H1 (cell line): ENCODE results near the gene RPS6KB2. TPM values are rescaled to one million over a fixed set of nuclear protein-coding genes. Genes with fewer than 3 reads are reported as not detected.

Experiments used
- CTCF ChIA-PET: fragments of 300-600 bp; sonication (Branson Sonifier 250); formaldehyde crosslinking; loops from one replicate; lab custom pipeline; 2021; ENCODE audit not compliant: partially characterized antibody; lab: Charles Lee
- POLR2A ChIA-PET: fragments of 300-600 bp; sonication (Branson Sonifier 250); formaldehyde crosslinking; loops from one replicate; lab custom pipeline; 2021; ENCODE audit warnings: inconsistent platforms; ENCODE audit not compliant: partially characterized antibody; lab: Charles Lee
- DNase-seq, 2 experiments: peaks; one replicate each; pipeline versions ENCODE4 v3.0.0 to v3.0.0-alpha.2; 2010 to 2022; ENCODE audit warnings: low spot score in 2 of 2, low read depth in 1 of 2, mixed read lengths in 1 of 2
- FAIRE-seq: peaks from 2 replicates; lab custom pipeline; 2011; peaks lifted over from hg19 to GRCh38; lab: Jason Lieb, UNC
- H2AFZ ChIP-seq: 2 replicates; pipeline ENCODE4 v1.8.1; 2012; ENCODE audit warnings: low read length, inconsistent platforms
- H2AK5ac ChIP-seq: 2 replicates; pipeline ENCODE4 v1.6.1; 2013; ENCODE audit warnings: low read depth, low read length
- H2BK120ac ChIP-seq: replicated peaks from 2 replicates; pipeline ENCODE3; 2013; ENCODE audit warnings: low read depth, low read length, inconsistent platforms
- H2BK12ac ChIP-seq: 2 replicates; pipeline ENCODE4 v1.6.1; 2013; ENCODE audit warnings: low read depth, low read length
- H2BK15ac ChIP-seq: 2 replicates; pipeline ENCODE4 v1.6.1; 2013; ENCODE audit warnings: low read length
- H2BK20ac ChIP-seq: 2 replicates; pipeline ENCODE4 v1.6.1; 2013; ENCODE audit warnings: low read length
- H2BK5ac ChIP-seq: 2 replicates; pipeline ENCODE4 v1.6.1; 2013; ENCODE audit warnings: low read depth, low read length
- H3K14ac ChIP-seq: 2 replicates; pipeline ENCODE4 v1.6.1; 2013; ENCODE audit warnings: inconsistent platforms; ENCODE audit not compliant: insufficient read length
- H3K18ac ChIP-seq: 2 replicates; pipeline ENCODE4 v1.6.1; 2013; ENCODE audit warnings: low read length; ENCODE audit errors: extremely low read depth
- H3K23ac ChIP-seq: 2 replicates; pipeline ENCODE4 v1.6.1; 2013; ENCODE audit warnings: inconsistent platforms; ENCODE audit not compliant: insufficient read length
- H3K23me2 ChIP-seq: 2 replicates; pipeline ENCODE4 v1.6.1; 2013; ENCODE audit warnings: low read depth, low read length
- H3K27ac ChIP-seq: 2 replicates; pipeline ENCODE4 v1.6.1; 2011; ENCODE audit warnings: low read depth, low read length, inconsistent platforms
- H3K27me3 ChIP-seq, 4 experiments: replicated peaks in 1 of 4; 1 replicate in 1 of 4; 2 replicates in 3 of 4; pipeline versions ENCODE4 v1.6.1 to v1.8.1; 2011 to 2013; ENCODE audit warnings: low read length in 3 of 4, mild to moderate bottlenecking in 3 of 4, inconsistent platforms in 2 of 4, mixed read lengths in 2 of 4, moderate library complexity in 1 of 4; ENCODE audit not compliant: control insufficient read depth in 3 of 4, insufficient read depth in 3 of 4; ENCODE audit errors: extremely low read depth in 1 of 4
- H3K36me3 ChIP-seq, 4 experiments: 2 replicates each; pipeline versions ENCODE4 v1.6.1 to v1.8.1; 2011 to 2013; ENCODE audit warnings: mild to moderate bottlenecking in 4 of 4, low read length in 3 of 4, moderate library complexity in 2 of 4, control low read depth in 1 of 4, inconsistent platforms in 1 of 4; ENCODE audit not compliant: insufficient read depth in 4 of 4, control insufficient read depth in 2 of 4
- H3K4ac ChIP-seq: replicated peaks from 2 replicates; pipeline ENCODE3; 2013; ENCODE audit warnings: low read length, low read depth, mixed read lengths, inconsistent platforms; ENCODE audit not compliant: insufficient read length
- H3K4me1 ChIP-seq, 4 experiments: replicated peaks in 1 of 4; 1 replicate in 1 of 4; 2 replicates in 3 of 4; pipeline versions ENCODE4 v1.6.1 to v1.8.1; 2011 to 2013; ENCODE audit warnings: low read length in 3 of 4, inconsistent platforms in 2 of 4, mixed read lengths in 1 of 4; ENCODE audit not compliant: insufficient read depth in 4 of 4, control insufficient read depth in 3 of 4
- H3K4me2 ChIP-seq, 2 experiments: 2 replicates each; pipeline versions ENCODE4 v1.6.1 to v1.8.1; 2011 to 2013; ENCODE audit warnings: low read depth in 2 of 2, low read length in 2 of 2, control low read depth in 1 of 2, inconsistent platforms in 1 of 2, mild to moderate bottlenecking in 1 of 2; ENCODE audit not compliant: insufficient read depth in 1 of 2
- H3K4me3 ChIP-seq, 4 experiments: fragments of 200-600, 300-600 bp in 1 of 4; sonication (generic), shearing (Covaris generic), sonication (Bioruptor Twin) in 1 of 4; 2 replicates each; pipeline versions ENCODE4 v1.5.1 to v1.8.1; 2011 to 2016; ENCODE audit warnings: low read length in 4 of 4, low read depth in 3 of 4, control low read depth in 2 of 4, inconsistent platforms in 2 of 4, mild to moderate bottlenecking in 2 of 4, mixed read lengths in 1 of 4, moderate library complexity in 1 of 4; ENCODE audit not compliant: insufficient read depth in 2 of 4; ENCODE audit errors: extremely low read depth in 1 of 4
- H3K56ac ChIP-seq: replicated peaks from 2 replicates; pipeline ENCODE3; 2013; ENCODE audit warnings: low read depth, mild to moderate bottlenecking, mixed read lengths, low read length, inconsistent platforms; ENCODE audit not compliant: insufficient read length
- H3K79me1 ChIP-seq: 2 replicates; pipeline ENCODE4 v1.6.1; 2013; ENCODE audit warnings: low read depth, low read length, control low read depth
- H3K79me2 ChIP-seq, 2 experiments: 2 replicates each; pipeline versions ENCODE4 v1.6.1 to v1.8.1; 2012 to 2013; ENCODE audit warnings: low read length in 2 of 2, mild to moderate bottlenecking in 2 of 2, inconsistent platforms in 1 of 2; ENCODE audit not compliant: insufficient read depth in 2 of 2, control insufficient read depth in 1 of 2
- H3K9ac ChIP-seq, 4 experiments: replicated peaks in 1 of 4; 1 replicate in 1 of 4; 2 replicates in 3 of 4; pipeline versions ENCODE4 v1.6.1 to v1.8.1; 2011 to 2013; ENCODE audit warnings: low read depth in 3 of 4, low read length in 3 of 4, control low read depth in 2 of 4, mild to moderate bottlenecking in 2 of 4, moderate library complexity in 2 of 4, inconsistent platforms in 1 of 4; ENCODE audit errors: extremely low read depth in 1 of 4
- H3K9me3 ChIP-seq, 2 experiments: 2 replicates each; pipeline versions ENCODE4 v1.6.1 to v1.8.1; 2012 to 2013; ENCODE audit warnings: mild to moderate bottlenecking in 2 of 2, moderate library complexity in 2 of 2, control low read depth in 1 of 2, inconsistent platforms in 1 of 2, low read depth in 1 of 2, low read length in 1 of 2, mixed read lengths in 1 of 2; ENCODE audit not compliant: insufficient read depth in 2 of 2
- H4K20me1 ChIP-seq, 2 experiments: replicated peaks in 1 of 2; 2 replicates each; pipeline versions ENCODE3 to v1.8.1; 2011 to 2013; ENCODE audit warnings: inconsistent platforms in 2 of 2, low read length in 2 of 2, mild to moderate bottlenecking in 1 of 2; ENCODE audit not compliant: insufficient read depth in 2 of 2, control insufficient read depth in 1 of 2
- H4K5ac ChIP-seq: 2 replicates; pipeline ENCODE4 v1.6.1; 2013; ENCODE audit warnings: low read length, low read depth, mixed read lengths, inconsistent platforms; ENCODE audit not compliant: insufficient read length
- H4K8ac ChIP-seq: 2 replicates; pipeline ENCODE4 v1.8.0; 2013; ENCODE audit warnings: mild to moderate bottlenecking, moderate library complexity, low read length, inconsistent platforms; ENCODE audit not compliant: insufficient read depth; ENCODE audit errors: extremely low read depth
- H4K91ac ChIP-seq: replicated peaks from 2 replicates; pipeline ENCODE3; 2013; ENCODE audit warnings: low read length, mixed read lengths, inconsistent platforms; ENCODE audit not compliant: insufficient read length
- E2F6 ChIP-seq: IDR thresholded peaks from 2 replicates; pipeline ENCODE4 v1.6.1; 2012; ENCODE audit warnings: inconsistent platforms
- KDM1A ChIP-seq: fragments of 200-600, 300-600 bp; sonication (generic); IDR thresholded peaks from 2 replicates; pipeline ENCODE4 v1.7.1; 2016; ENCODE audit warnings: mild to moderate bottlenecking, low read length, borderline replicate concordance
- KDM5A ChIP-seq: fragments of 200-600 bp; IDR thresholded peaks from 2 replicates; pipeline ENCODE4 v1.7.1; 2012; ENCODE audit warnings: mild to moderate bottlenecking, low read length, inconsistent platforms, mixed read lengths
- SP4 ChIP-seq: IDR thresholded peaks from 2 replicates; pipeline ENCODE4 v1.6.1; 2012; ENCODE audit warnings: low read length, inconsistent platforms
- USF2 ChIP-seq: IDR thresholded peaks from 2 replicates; pipeline ENCODE4 v1.6.1; 2011; ENCODE audit warnings: low read length, improper control_type of control experiment
- WGBS, 2 experiments: shearing (Covaris generic) in 1 of 2; methylation state at CpG; one replicate each; pipeline versions ENCODE4 v1.1.6 to v1.1.7; 2013 to 2015; ENCODE audit warnings: low lambda C conversion rate in 2 of 2, mixed read lengths in 2 of 2, inconsistent platforms in 1 of 2, low coverage in 1 of 2, missing lambda C conversion rate in 1 of 2; ENCODE audit not compliant: insufficient replicate concordance in 2 of 2, insufficient coverage in 1 of 2, insufficient read length in 1 of 2; ENCODE audit errors: extremely low coverage in 1 of 2, missing lambda C conversion rate in 1 of 2; 5-methylcytosine and 5-hydroxymethylcytosine counted together
- polyA plus RNA-seq, 7 experiments: library from polyadenylated mRNA; depleted of rRNA in 3 of 7; stranded (reverse) in 5 of 7; unstranded in 2 of 7; fragments of >200 nt in 5 of 7; fragments of 200-250 nt in 2 of 7; gene quantifications; 1 replicate in 5 of 7; 2 replicates in 1 of 7; 4 replicates in 1 of 7; pipeline versions ENCODE4 v1.2.1 to v1.2.3, GENCODE V29; 2011 to 2013; ENCODE audit warnings: missing spikeins in 2 of 7, mixed read lengths in 2 of 7
- total RNA-seq: library from RNA; stranded (reverse); fragmentation: NEBNext Ultra II Directional; extraction: Animal tissue kit (Norgen Biotek cat#: 25700); gene quantifications from 2 replicates; pipeline ENCODE4 v1.2.1, GENCODE V29; 2021

Gene RPS6KB2
- total and polyA plus RNA-seq, 2 of the 8 experiments (the other 6 are each of a cell fraction or from before 2014, with no cell fraction given): 41.0 to 47.1 TPM

GRCh38 chr11:67468056-67468455 lies 39.8 kb downstream of the RPS6KB2 start:
- FAIRE-seq (no peak), DNase-seq (no peak)
- CTCF ChIA-PET: interaction anchor here (0.6 to 2.3 kb wide), 17 partner anchors 9 to 298 kb away, joined by 3 to 15 read pairs (median 3); partner anchors contain the start of genes CARNS1, CORO1B, PITPNM1 and PPP1CA
- H3K23me2 ChIP-seq: peaks cover 6% of the 10 kb centered on the region
- no peak overlapping the region for H3K23ac ChIP-seq
- no peak overlapping the region for H2BK12ac ChIP-seq
- peaks cover 0 to 3% of the 10 kb centered on the region in 2 experiments; a peak in 2 of 4 replicates for H3K79me2 ChIP-seq
- H2BK20ac ChIP-seq: no peak overlapping the region
- H3K14ac ChIP-seq: no peak overlapping the region
- no peaks in the 10 kb centered on the region for H3K27me3 ChIP-seq
- H3K9ac ChIP-seq: peak overlapping the region in 1 of 4 experiments; percentile 59; a peak in 2 of 7 replicates
- H3K18ac ChIP-seq: no peak overlapping the region
- peaks cover 0 to 3% of the 10 kb centered on the region in 2 experiments for H4K20me1 ChIP-seq
- H3K9me3 ChIP-seq: no peaks in the 10 kb centered on the region
- peaks cover 2% of the 10 kb centered on the region for H3K79me1 ChIP-seq
- H3K56ac ChIP-seq: no peak overlapping the region
- no peak overlapping the region for H2BK120ac ChIP-seq
- 85% methylated on average over 5 of the region's 5 CpGs; no CpG with 5 or more reads in 1 of the 2 experiments for WGBS, 2 experiments
- H3K27ac ChIP-seq: no peak overlapping the region
- no peak overlapping the region for H3K4ac ChIP-seq
- peak overlapping the region; percentile 55 to 90 (median 76); a peak in 7 of 8 replicates for H3K4me3 ChIP-seq
- TF ChIP-seq E2F6 (no peak), KDM5A (no peak), USF2 (no peak), KDM1A (no peak), SP4 (no peak)
- TF ChIP-seq, all 59 proteins: peak for 0
- Histone ChIP-seq H4K91ac (no peak overlapping the region), H3K4me2 (peak overlapping the region; percentile 81 to 86), H2BK15ac (no peak overlapping the region), H3K36me3 (no peaks in the 10 kb centered on the region), H2AFZ (no peak overlapping the region), H3K4me1 (peaks cover 2 to 14% (median 6%) of the 10 kb centered on the region in 4 experiments; a peak in 6 of 7 replicates), H4K8ac (no peak overlapping the region; the same call in 1 of the 2 replicates), H2AK5ac (no peak overlapping the region), H4K5ac (no peak overlapping the region), H2BK5ac (no peak overlapping the region)
- POLR2A ChIA-PET: interaction anchor here (0.6 to 4.6 kb wide), 32 partner anchors 9 to 296 kb away, joined by 3 to 36 read pairs (median 4); partner anchors contain the start of genes CABP4, CARNS1, CORO1B and GPR152
